Measurements from ENCODE around the gene TRPC1.

TRPC1 gene

GRCh38 chr3:142846779-142847577 lies 123.1 kb downstream of the TRPC1 start:
- no peak overlapping the region for H3K4me3 ChIP-seq (replicated peaks; ENCODE audit: low read depth, low read length)
- no peak for TF ChIP-seq CTCF (IDR thresholded peaks at IDR 0.05; ENCODE audit: low read length, missing control alignments)
- DNase-seq (ENCODE audit: low read depth): peak; percentile 9

GRCh38 chr3:142849148-142849547 lies 125.3 kb downstream of the TRPC1 start:
- TF ChIP-seq CTCF (IDR thresholded peaks at IDR 0.05; ENCODE audit: low read length, missing control alignments): no peak
- no peak overlapping the region for H3K4me3 ChIP-seq (replicated peaks; ENCODE audit: low read depth, low read length)
- no peak for DNase-seq (ENCODE audit: low read depth)

- no peak overlapping the region for H3K4me3 ChIP-seq (replicated peaks; ENCODE audit: low read depth, low read length)
- DNase-seq (ENCODE audit: low read depth): peak; percentile 90
- no peak for TF ChIP-seq CTCF (IDR thresholded peaks at IDR 0.05; ENCODE audit: low read length, missing control alignments)
Observed at GRCh38 chr3:142850395-142851023, 126.7 kb downstream of the TRPC1 start.

GRCh38 chr3:142852009-142852408 lies 128.2 kb downstream of the TRPC1 start:
- no peak for DNase-seq (ENCODE audit: low read depth)
- TF ChIP-seq CTCF (IDR thresholded peaks at IDR 0.05; ENCODE audit: low read length, missing control alignments): no peak
- no peak overlapping the region for H3K4me3 ChIP-seq (replicated peaks; ENCODE audit: low read depth, low read length)

GRCh38 chr3:142853270-142854168 lies 129.7 kb downstream of the TRPC1 start:
- H3K4me3 ChIP-seq (replicated peaks; ENCODE audit: low read depth, low read length): no peak overlapping the region
- DNase-seq (ENCODE audit: low read depth): peak; percentile 35
- no peak for TF ChIP-seq CTCF (IDR thresholded peaks at IDR 0.05; ENCODE audit: low read length, missing control alignments)

- no peak overlapping the region for H3K4me3 ChIP-seq (replicated peaks; ENCODE audit: low read depth, low read length)
- peak; percentile 7 for DNase-seq (ENCODE audit: low read depth)
- no peak for TF ChIP-seq CTCF (IDR thresholded peaks at IDR 0.05; ENCODE audit: low read length, missing control alignments)
Observed at GRCh38 chr3:142857056-142857455, 133.2 kb downstream of the TRPC1 start.
